Measurements from ENCODE around the gene CAMK2G.

- TF ChIP-seq CTCF (IDR thresholded peaks at IDR 0.05 in 4 of 5, conservative IDR thresholded peaks at IDR 0.05 in 1 of 5) (no peak), POLR2A (IDR thresholded peaks at IDR 0.05) (no peak)
These were observed 66.1 kb downstream of the CAMK2G start for GRCh38 chr10:73808021-73808815.
